GM15510 (cell line): Measurements from ENCODE around the gene OPRPN.

ENCODE experiments used
- POLR2A ChIP-seq: IDR thresholded peaks from 3 replicates; pipeline ENCODE4 v1.6.1; 2011; ENCODE audit warnings: borderline replicate concordance; ENCODE audit not compliant: insufficient read length; ENCODE audit errors: extremely low read depth

Gene OPRPN

GRCh38 chr4:70426789-70427188 lies 29.0 kb downstream of the OPRPN start:
- TF ChIP-seq POLR2A: no peak

DNA sequence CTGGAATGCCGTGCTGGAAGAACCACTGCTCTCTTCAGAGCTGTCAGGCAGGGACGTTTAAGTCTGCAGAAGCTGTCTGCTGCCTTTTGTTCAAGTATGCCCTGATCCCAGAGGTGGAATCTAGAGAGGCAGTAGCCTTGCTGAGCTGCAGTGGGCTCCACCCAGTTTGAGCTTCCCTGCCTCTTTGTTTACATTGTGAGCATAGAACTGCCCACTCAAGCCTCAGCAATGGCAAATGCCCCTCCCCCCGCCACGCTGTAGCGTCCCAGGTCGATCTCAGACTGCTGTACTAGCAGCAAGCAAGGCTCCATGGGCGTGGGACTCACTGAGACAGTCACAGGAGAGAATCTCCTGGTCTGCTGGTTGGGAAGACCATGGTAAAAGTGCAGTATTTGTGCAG lies 39.5 kb downstream of the OPRPN start:
- no peak for TF ChIP-seq POLR2A

DNA sequence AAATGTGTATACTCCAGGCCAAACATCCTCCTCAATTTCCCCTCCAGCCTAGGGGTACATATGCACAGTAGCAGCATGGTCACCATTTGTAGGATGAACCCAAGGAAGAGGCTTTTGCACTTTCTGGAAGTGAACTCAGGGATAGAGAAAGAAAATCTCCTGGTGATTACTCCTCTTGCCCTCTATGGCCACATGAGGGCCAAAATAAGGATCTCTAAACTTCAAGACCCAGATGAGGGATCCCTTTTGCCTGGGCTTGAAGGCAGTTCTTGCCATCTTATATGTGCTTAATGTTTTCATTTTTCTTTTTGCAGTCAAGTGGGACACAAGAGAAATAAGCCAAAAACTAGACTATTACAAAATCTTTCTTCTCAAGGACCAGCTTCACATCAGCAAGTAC lies 44.7 kb downstream of the OPRPN start:
- TF ChIP-seq POLR2A: no peak

GRCh38 chr4:70443329-70443728 lies 45.6 kb downstream of the OPRPN start:
- no peak for TF ChIP-seq POLR2A

DNA sequence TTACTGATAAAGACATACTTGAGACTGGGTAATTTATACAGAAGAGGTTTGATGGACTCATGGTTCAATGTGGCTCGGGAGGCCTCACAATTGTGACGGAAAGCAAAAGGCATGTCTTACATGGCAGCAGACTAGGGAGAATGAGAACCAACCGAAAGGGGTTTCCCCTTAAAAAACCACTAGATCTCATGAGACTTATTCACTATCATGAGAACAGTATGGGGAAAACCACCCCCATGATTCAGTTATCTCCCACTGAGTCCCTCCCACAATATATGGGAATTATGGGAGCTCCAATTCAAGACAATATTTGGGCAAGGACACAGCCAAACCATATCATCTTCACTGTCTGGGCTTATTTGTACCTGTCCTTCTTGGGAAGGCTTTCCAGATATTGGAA lies 51.5 kb downstream of the OPRPN start:
- no peak for TF ChIP-seq POLR2A

- TF ChIP-seq POLR2A: no peak
Observed at GRCh38 chr4:70452946-70453345, 55.2 kb downstream of the OPRPN start.
